Peyer's patch (tissue), 4 donors: ENCODE results near the gene KYAT1.
"Not testable (repeated sequence)": the region's sequence is repeated elsewhere in the genome, so short reads cannot be mapped to it uniquely, and the experiment has no call there.

Source experiments
- CTCF ChIP-seq, 6 experiments: fragments of 450-650 bp in 4 of 6; fragments of 200-600 bp in 2 of 6; sonication (generic) in 1 of 6; IDR thresholded peaks; one replicate each; pipeline ENCODE4 v1.5.1; 2017 to 2019; ENCODE audit warnings: antibody characterized with exemption in 6 of 6, mild to moderate bottlenecking in 3 of 6, moderate library complexity in 1 of 6
- POLR2A ChIP-seq, 2 donors: fragments of 450-650 bp; IDR thresholded peaks; one replicate each; pipeline ENCODE4 v1.5.1; 2017; ENCODE audit warnings: antibody characterized with exemption in 2 of 2, mild to moderate bottlenecking in 2 of 2, moderate library complexity in 2 of 2

GRCh38 chr9:128843171-128843570, 38.6 kb downstream of the KYAT1 start:
- not testable (repeated sequence) for TF ChIP-seq CTCF, POLR2A (IDR thresholded peaks at IDR 0.05)
